ENCODE results near the gene RNF181.

Gene RNF181

GRCh38 chr2:85619617-85620016, 24.1 kb downstream of the RNF181 start:
- DNase-seq: no peak

- DNase-seq: no peak
Measured at GRCh38 chr2:85621338-85621737, 25.8 kb downstream of the RNF181 start.

- no peak for DNase-seq
Measured at GRCh38 chr2:85623991-85624390, 28.4 kb downstream of the RNF181 start.

- DNase-seq: no peak
Measured at GRCh38 chr2:85628658-85629057, 33.1 kb downstream of the RNF181 start.

GRCh38 chr2:85631316-85631715, 35.8 kb downstream of the RNF181 start:
- no peak for DNase-seq

- DNase-seq: no peak
Measured at GRCh38 chr2:85635011-85635410, 39.5 kb downstream of the RNF181 start.

- no peak for DNase-seq
Measured at GRCh38 chr2:85635636-85636035, 40.1 kb downstream of the RNF181 start.

GRCh38 chr2:85642725-85643124, 47.2 kb downstream of the RNF181 start:
- DNase-seq: no peak

- DNase-seq: no peak
Measured at GRCh38 chr2:85644909-85645308, 49.4 kb downstream of the RNF181 start.

- no peak for DNase-seq
Measured at GRCh38 chr2:85646166-85646565, 50.6 kb downstream of the RNF181 start.

Measured in activated T-cell treated with anti-CD3 and anti-CD28 coated beads for 4 hours (primary cell).